Coronary artery (tissue), 2 donors: ENCODE measurements around the gene MAGI2.

Experiments
- DNase-seq: peaks from one replicate; pipeline ENCODE4 v3.0.0-alpha.2; 2017; ENCODE audit warnings: low spot score
- H3K27ac ChIP-seq, 2 donors: fragments of 200-600 bp; sonication (generic); one replicate each; pipeline ENCODE4 v1.5.1; 2016 to 2019
- H3K4me3 ChIP-seq: fragments of 200-600 bp; sonication (generic); 2 replicates; pipeline ENCODE4 v1.5.1; 2016; ENCODE audit warnings: mild to moderate bottlenecking, moderate library complexity
- CTCF ChIP-seq: fragments of 200-600 bp; sonication (generic); IDR thresholded peaks from one replicate; pipeline ENCODE4 v1.5.1; 2019; ENCODE audit warnings: antibody characterized with exemption

The MAGI2 gene

GRCh38 chr7:78346827-78347226 is 1106.6 kb downstream of the MAGI2 start:
- DNase-seq: no peak
- TF ChIP-seq CTCF: no peak
- H3K27ac ChIP-seq: no peak overlapping the region
- H3K4me3 ChIP-seq: no peak overlapping the region

GRCh38 chr7:78345979-78346378 is 1107.5 kb downstream of the MAGI2 start:
- TF ChIP-seq CTCF: no peak
- Histone ChIP-seq H3K4me3 (no peak overlapping the region), H3K27ac (no peak overlapping the region)
- DNase-seq: no peak

- no peak for DNase-seq
- Histone ChIP-seq H3K27ac (no peak overlapping the region), H3K4me3 (no peak overlapping the region)
- TF ChIP-seq CTCF: no peak
These were observed 1108.1 kb downstream of the MAGI2 start for GRCh38 chr7:78345293-78345911.

- TF ChIP-seq CTCF: no peak
- Histone ChIP-seq H3K4me3 (no peak overlapping the region), H3K27ac (no peak overlapping the region)
- no peak for DNase-seq
These were observed 1119.0 kb downstream of the MAGI2 start for GRCh38 chr7:78334426-78334825.

GRCh38 chr7:78333530-78334425 is 1119.7 kb downstream of the MAGI2 start:
- Histone ChIP-seq H3K4me3 (no peak overlapping the region), H3K27ac (no peak overlapping the region)
- no peak for TF ChIP-seq CTCF
- no peak for DNase-seq

- Histone ChIP-seq H3K27ac (no peak overlapping the region), H3K4me3 (no peak overlapping the region)
- DNase-seq: no peak
- TF ChIP-seq CTCF: no peak
These were observed 1124.3 kb downstream of the MAGI2 start for GRCh38 chr7:78329001-78329655.
